Measurements from ENCODE around the gene KCNK10.

The KCNK10 gene

DNA sequence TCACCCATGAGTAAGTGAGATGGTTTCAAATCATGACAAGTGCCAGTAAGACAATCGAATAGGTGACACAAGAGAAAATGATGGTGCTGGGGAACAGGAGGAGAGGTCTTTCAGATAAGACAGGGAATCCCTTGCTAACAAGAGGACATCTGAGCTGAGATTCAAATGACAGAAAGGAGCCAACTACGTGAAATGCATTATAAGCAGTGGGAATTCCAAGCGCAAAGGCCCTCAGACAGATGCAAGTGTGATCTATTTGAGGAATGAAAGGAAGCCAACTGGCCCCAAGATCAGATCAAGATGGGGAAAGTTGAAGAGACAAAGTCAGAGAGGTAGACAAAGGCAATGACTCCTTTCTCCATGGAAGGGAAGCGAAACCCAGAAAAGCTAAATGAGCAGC, 4.7 kb downstream of the KCNK10 start:
- no peak for DNase-seq

GRCh38 chr14:88316521-88316920, 6.5 kb downstream of the KCNK10 start:
- DNase-seq, result no peak

GRCh38 chr14:88312257-88312656, 10.8 kb downstream of the KCNK10 start:
- DNase-seq, result no peak

GRCh38 chr14:88311780-88312179, 11.3 kb downstream of the KCNK10 start:
- DNase-seq, result no peak

GRCh38 chr14:88310449-88310848, 12.6 kb downstream of the KCNK10 start:
- no peak for DNase-seq

GRCh38 chr14:88310021-88310420, 13.0 kb downstream of the KCNK10 start:
- no peak for DNase-seq

DNA sequence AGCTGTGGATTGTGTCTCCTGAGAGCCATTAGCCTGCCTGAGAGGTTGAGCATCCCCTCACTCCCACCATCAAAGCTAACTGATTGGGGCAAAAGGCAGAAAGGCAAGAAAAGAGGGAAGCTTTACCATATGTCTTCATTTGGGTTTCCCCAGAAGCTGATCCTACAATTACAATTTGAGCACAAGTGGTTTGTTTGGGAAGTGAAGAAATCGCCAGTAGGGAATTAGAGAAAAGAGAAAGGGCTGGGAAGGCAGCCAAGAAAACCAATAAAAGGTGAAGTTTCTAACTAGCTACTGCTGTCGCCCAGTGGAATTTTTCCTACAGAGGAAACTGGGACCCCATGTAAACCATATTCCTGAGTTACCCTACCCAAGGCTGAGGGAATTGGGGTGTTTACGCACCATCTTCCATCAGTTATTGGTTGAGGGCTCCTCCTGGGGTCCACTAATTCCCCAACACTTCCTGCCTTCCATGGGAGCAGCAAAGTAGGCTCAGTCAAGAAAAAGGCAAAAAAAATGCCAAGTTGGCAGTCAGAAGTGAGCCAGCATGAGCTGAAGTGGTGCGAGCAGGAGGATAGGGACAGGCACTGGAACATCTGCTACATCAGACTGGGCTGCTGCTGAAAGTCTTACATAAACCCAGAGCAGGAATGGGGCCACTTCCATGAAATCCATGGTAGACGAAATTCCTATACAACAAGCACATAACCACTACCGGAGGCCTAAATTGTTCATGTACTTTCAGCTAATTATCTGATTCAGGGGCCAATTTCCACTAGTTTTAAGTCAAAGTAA, 17.3 kb downstream of the KCNK10 start:
- no peak for DNase-seq

DNA sequence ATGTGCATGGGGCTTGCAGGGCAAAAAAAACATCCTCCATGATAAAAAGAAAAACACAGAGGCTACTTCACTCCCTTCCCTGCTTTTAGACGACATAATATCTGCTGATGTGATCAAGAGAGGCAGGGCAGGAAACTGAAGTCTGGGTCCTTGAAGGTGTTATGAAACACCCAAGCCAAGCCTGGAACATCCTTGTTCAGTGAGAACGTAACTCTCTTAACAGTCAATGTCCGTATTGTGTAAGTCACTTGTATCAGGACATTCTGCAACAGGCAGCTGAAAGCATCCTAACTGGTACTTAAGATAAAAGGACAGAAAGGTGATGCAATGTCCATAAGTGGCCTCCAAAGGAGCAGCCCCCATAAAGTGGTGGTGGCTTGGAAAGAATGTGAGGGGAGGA, 20.0 kb downstream of the KCNK10 start:
- DNase-seq, result no peak

DNA sequence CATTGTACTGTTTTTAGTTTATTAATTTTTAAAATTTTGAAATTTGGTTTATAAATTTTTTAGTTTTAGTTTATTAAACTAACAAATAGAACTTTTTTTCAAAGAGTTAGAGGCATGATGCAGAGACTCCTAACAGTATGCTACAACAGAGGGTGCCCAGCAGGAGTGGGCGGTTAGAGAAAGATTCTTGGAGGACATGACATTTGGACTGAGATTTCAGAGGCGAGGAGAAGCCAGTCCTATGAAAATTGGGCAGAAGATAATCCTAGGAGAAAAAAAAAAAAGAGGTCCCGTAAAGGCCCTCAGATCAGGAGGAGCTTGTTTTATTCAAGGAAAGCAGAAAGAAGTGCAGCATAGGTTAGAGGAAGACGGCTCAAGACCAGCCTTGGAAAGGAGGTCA, 21.7 kb downstream of the KCNK10 start:
- DNase-seq, result no peak

DNA sequence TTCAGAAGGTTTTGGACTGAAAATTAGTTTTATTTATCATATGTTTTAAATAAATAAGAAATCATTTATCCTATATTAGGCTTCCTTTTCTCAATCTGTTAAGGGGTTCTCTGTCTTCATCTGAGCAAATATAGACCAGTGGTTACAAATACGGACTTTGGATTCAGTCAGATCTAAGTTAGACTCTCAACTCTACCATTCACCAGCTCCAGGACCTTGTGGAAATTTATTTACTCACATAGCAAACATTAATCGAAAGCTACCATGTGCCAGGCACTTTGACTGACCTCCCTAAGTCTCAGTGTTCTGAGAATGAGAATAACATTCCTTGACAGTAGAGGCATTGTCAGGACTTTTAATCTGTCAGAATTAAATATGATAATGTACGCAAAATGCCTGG, 22.3 kb downstream of the KCNK10 start:
- DNase-seq, result no peak

DNA sequence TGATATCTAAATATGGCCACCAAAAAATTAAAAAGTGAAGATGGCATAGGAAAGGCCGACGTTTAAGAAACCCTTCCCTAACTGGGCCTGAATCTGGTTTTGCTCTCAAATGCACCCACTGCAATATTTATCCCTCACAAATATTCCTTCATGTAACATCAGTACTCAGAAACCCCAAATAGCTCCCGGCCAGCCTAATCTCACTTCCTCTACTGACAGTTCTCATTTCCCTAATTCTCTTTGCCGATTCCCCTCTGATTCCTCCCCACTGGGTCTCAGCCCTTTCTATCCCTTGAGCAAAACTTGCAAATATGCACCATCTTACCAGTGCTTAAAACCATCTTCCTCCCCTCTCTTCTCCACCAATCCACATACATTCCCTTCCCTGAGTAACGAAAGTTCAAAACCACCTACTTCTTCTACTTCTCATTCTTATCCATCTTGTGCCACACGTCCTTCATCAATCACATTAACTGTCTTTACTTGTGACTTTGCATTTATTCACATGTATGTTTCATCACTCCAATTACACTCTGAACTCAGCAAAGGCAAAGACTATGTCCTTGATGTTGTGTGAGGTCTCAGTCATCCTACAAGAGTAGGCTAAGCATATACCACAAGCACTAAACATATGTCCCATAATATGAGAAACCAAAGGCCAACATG, 23.1 kb downstream of the KCNK10 start:
- no peak for DNase-seq

DNA sequence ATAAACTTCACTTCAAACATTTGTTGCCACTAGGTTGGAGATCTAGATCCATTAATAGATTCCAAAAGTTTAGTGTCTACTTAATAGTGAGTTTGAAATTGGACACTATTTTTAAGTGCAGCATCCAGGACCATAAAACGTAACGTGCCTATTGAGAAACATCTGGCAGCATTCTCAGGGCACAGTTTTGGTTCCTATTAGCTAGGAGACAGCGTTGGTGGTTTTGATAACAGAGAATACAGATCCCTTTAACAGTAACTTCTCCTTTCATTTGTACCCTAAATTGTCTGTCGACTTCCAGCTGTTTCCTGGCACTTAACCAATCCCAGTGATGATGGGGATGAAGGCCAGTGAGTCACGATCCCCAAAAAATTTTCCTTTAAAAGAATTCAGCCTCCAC, 25.8 kb downstream of the KCNK10 start:
- DNase-seq, result no peak

- DNase-seq, result no peak
Observed at GRCh38 chr14:88296351-88296750, 26.7 kb downstream of the KCNK10 start.

DNA sequence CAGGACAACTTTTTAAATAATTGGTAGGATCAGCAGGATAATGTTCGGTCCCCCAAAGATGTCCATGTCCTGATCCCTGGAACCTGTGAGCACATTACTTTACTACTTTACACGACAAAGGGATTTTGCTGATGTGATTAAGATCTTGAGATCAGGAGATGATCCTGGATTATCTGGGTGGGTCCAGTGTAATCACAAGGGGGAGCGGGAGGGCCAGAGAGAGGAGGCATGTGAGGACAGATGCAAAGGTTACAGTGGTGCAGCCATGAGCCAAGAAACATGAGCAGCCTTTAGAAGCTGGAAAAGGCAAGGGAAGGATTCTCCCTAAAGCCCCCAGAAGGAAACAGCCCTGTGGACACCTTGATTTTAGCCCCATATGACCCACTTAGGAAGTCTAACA, 33.1 kb downstream of the KCNK10 start:
- no peak for DNase-seq

DNA sequence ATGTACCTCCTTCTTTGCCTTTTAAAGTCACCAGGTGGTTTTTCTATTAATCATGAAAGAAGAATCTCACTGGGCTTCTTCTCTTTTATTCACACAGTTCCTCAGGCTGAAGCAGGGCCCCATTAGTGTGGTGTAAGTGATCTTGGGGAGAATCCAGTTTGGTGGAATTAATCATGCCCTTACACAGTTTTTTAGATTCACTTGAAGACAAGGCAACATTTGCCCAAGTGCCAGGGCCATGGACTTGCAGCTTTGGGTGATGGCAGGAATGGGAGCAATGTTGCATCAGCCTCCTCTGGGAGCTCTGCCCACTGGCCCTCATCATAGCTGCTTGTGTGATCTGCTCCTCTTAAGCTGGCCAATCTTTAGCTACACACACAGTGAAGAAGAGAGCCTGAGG, 33.8 kb downstream of the KCNK10 start:
- no peak for DNase-seq

- no peak for DNase-seq
Observed at GRCh38 chr14:88286309-88286708, 36.8 kb downstream of the KCNK10 start.

DNA sequence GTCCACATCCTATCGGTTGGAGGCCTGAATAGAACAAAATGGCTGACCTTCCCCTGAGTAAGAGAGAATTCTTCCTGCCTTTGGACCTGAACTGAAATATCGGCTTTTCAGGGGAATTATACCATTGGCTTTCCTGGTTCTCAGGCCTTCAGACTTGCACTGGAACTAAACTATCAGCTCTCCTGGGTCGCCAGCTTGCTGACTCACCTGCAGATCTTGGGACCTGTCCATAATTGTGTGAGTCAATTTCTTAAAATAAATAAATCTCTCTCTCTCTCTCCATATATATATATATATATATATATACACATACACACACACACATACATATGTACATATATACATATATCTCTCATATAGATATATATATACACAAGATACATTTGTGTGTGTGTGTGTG, 41.6 kb downstream of the KCNK10 start:
- DNase-seq, result no peak

DNA sequence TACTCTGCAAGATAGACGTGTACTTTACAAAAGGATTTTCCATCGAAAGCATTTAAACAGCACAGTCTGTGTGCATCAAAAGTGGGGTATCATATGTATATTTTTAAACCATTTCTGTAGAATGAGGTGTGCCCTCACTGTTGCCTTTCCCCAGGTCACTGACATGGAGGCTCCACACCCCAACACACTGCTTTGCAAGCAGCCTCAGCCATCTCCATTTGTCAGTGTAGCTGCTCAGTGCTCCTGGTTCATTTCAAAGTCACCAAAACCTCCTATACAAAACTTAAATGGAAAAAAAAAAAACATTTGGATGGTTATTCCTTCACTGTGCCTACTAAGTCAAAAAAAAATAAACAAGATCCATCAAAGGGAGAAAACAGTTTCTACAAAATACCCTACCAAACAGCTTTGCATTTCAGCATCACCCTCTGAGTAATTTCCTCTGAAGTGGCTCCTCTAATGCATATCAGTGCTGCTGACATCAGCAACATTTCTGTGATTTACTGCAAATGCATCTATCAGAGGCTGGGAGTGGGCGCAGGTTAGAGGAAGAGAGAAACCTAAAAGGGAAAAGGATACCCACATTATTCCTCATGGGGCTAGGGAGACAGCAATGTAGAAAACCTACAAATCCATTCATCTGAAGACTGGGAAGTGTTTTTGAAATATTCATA, 46.0 kb downstream of the KCNK10 start:
- DNase-seq, result no peak

- DNase-seq, result no peak
Observed at GRCh38 chr14:88272390-88273269, 50.4 kb downstream of the KCNK10 start.

DNA sequence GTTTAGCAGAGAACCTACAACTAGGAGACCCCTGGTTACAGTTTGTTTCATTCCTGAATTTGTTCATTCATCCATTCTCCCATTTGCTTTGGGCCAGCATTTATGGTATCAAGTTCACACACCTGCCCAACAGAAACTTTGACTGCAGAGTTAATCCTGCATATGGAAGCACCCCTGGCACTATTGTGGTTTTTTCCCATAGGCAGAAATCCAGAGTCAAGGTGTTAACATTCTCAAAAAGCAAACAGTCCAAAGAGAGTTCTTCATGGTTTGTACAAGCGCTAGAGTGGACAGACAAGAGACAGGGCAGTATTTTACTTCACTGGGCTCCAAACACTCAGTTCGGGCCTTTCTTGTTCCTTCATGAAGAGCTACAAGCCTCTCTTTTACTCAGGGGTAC, 51.9 kb downstream of the KCNK10 start:
- DNase-seq, result no peak

- no peak for DNase-seq
Observed at GRCh38 chr14:88270776-88271175, 52.3 kb downstream of the KCNK10 start.

GRCh38 chr14:88269806-88270420, 53.2 kb downstream of the KCNK10 start:
- no peak for DNase-seq

- DNase-seq, result no peak
Observed at GRCh38 chr14:88266474-88266873, 56.6 kb downstream of the KCNK10 start.

Data from NCI-H1694 treated with DMSO at 0.1 percent for 48 hours (cell line).